ENCODE results near the gene SLC25A2. TPM values are rescaled to one million over a fixed set of nuclear protein-coding genes. Genes with fewer than 3 reads are reported as not detected.
A peak's percentile ranks its signal among the peaks of the same experiment; 100 is the strongest.

Gene SLC25A2
- total and polyA plus RNA-seq, 2 of the 13 experiments (the other 11 are each of a cell fraction or from before 2014, with no cell fraction given): 0.13 TPM; not detected in 1

GRCh38 chr5:141320225-141321169 lies 16.6 kb upstream of the SLC25A2 start, which contains the start of gene TAF7 (continued):
- no peak for TF ChIP-seq ZNF576 (CRISPR knock-in tag; IDR thresholded peaks at IDR 0.05)
- peak; percentile 99 for TF ChIP-seq PHF8 (CRISPR knock-in tag; IDR thresholded peaks at IDR 0.05)
- no peak for TF ChIP-seq ZNF362 (CRISPR knock-in tag; IDR thresholded peaks at IDR 0.05; ENCODE audit: borderline replicate concordance)
- TF ChIP-seq ZNF800 (CRISPR knock-in tag; IDR thresholded peaks at IDR 0.05): no peak
- TF ChIP-seq GABPB1 (CRISPR knock-in tag; IDR thresholded peaks at IDR 0.05): peak; percentile 98
- no peak for TF ChIP-seq MIXL1 (CRISPR knock-in tag; IDR thresholded peaks at IDR 0.05)
- TF ChIP-seq ZNF20 (CRISPR knock-in tag; IDR thresholded peaks at IDR 0.05): peak; percentile 62; the same call in 1 of the 2 replicates
- TF ChIP-seq TSC22D2 (CRISPR knock-in tag; IDR thresholded peaks at IDR 0.05; ENCODE audit: borderline replicate concordance): no peak
- TF ChIP-seq TP53 (CRISPR knock-in tag; conservative IDR thresholded peaks at IDR 0.05): 0 out of 2 replicates have a peak, but pooled peaks have one; percentile 16
- TF ChIP-seq SETDB1 (CRISPR knock-in tag; IDR thresholded peaks at IDR 0.05; ENCODE audit: borderline replicate concordance): peak; percentile 76; the same call in 1 of the 2 replicates
- peak; percentile 53; the same call in 1 of the 2 replicates for TF ChIP-seq ZBTB8A (CRISPR knock-in tag; IDR thresholded peaks at IDR 0.05; ENCODE audit: borderline replicate concordance, low read depth)
